Skeletal muscle cell (primary cell): Measurements from ENCODE around the gene RSPRY1.

Experiments
- DNase-seq: peaks from one replicate; pipeline ENCODE4 v3.0.0-alpha.2; 2010; ENCODE audit warnings: low read depth
- H3K4me3 ChIP-seq: 2 replicates; pipeline ENCODE4 v1.5.1; 2011; ENCODE audit warnings: low read depth, mild to moderate bottlenecking, control low read depth, low read length, moderate library complexity

Gene RSPRY1

GRCh38 chr16:57204675-57205074, 18.5 kb downstream of the RSPRY1 start:
- no peak overlapping the region for H3K4me3 ChIP-seq
- DNase-seq = no peak

- DNase-seq = no peak
- H3K4me3 ChIP-seq = no peak overlapping the region
These were observed 22.8 kb downstream of the RSPRY1 start for GRCh38 chr16:57208926-57209325.

GRCh38 chr16:57209780-57210179, 23.7 kb downstream of the RSPRY1 start:
- no peak overlapping the region for H3K4me3 ChIP-seq
- DNase-seq = no peak

- no peak overlapping the region for H3K4me3 ChIP-seq
- no peak for DNase-seq
These were observed 27.3 kb downstream of the RSPRY1 start for GRCh38 chr16:57213462-57213861.

GRCh38 chr16:57216968-57217367, 30.8 kb downstream of the RSPRY1 start:
- H3K4me3 ChIP-seq = no peak overlapping the region
- no peak for DNase-seq

GRCh38 chr16:57223057-57223456, 36.9 kb downstream of the RSPRY1 start:
- no peak for DNase-seq
- H3K4me3 ChIP-seq = no peak overlapping the region

- no peak overlapping the region for H3K4me3 ChIP-seq
- DNase-seq = no peak
These were observed 38.7 kb downstream of the RSPRY1 start for GRCh38 chr16:57224651-57225335.

GRCh38 chr16:57225978-57226377, 39.8 kb downstream of the RSPRY1 start:
- H3K4me3 ChIP-seq = no peak overlapping the region
- no peak for DNase-seq

- no peak for DNase-seq
- no peak overlapping the region for H3K4me3 ChIP-seq
These were observed 40.8 kb downstream of the RSPRY1 start for GRCh38 chr16:57226701-57227621.

GRCh38 chr16:57229079-57229478, 43.0 kb downstream of the RSPRY1 start:
- H3K4me3 ChIP-seq = no peak overlapping the region
- no peak for DNase-seq

- no peak overlapping the region for H3K4me3 ChIP-seq
- DNase-seq = no peak
These were observed 45.8 kb downstream of the RSPRY1 start for GRCh38 chr16:57231821-57232350.

GRCh38 chr16:57233944-57234706, 48.0 kb downstream of the RSPRY1 start:
- H3K4me3 ChIP-seq = no peak overlapping the region
- DNase-seq = no peak

- H3K4me3 ChIP-seq = no peak overlapping the region
- no peak for DNase-seq
These were observed 48.6 kb downstream of the RSPRY1 start for GRCh38 chr16:57234707-57235092.

- DNase-seq = peak; percentile 48
- no peak overlapping the region for H3K4me3 ChIP-seq
These were observed 49.2 kb downstream of the RSPRY1 start for GRCh38 chr16:57235128-57236021.

- no peak for DNase-seq
- no peak overlapping the region for H3K4me3 ChIP-seq
These were observed 49.9 kb downstream of the RSPRY1 start for GRCh38 chr16:57236022-57236350.

- H3K4me3 ChIP-seq = no peak overlapping the region
- no peak for DNase-seq
These were observed 52.6 kb downstream of the RSPRY1 start for GRCh38 chr16:57238682-57239081.

- no peak overlapping the region for H3K4me3 ChIP-seq
- no peak for DNase-seq
These were observed 53.0 kb downstream of the RSPRY1 start for GRCh38 chr16:57239107-57239506.

GRCh38 chr16:57240851-57241250, 54.7 kb downstream of the RSPRY1 start:
- DNase-seq = no peak
- no peak overlapping the region for H3K4me3 ChIP-seq

- H3K4me3 ChIP-seq = no peak overlapping the region
- no peak for DNase-seq
These were observed 56.5 kb downstream of the RSPRY1 start for GRCh38 chr16:57242650-57243049.
